AG09319 (cell line): Measurements from ENCODE around the gene PDZD7.

Experiments
- DNase-seq: peaks from one replicate; pipeline ENCODE4 v3.0.0-alpha.2; 2010; ENCODE audit warnings: low read depth; ENCODE audit errors: extremely low read depth
- CTCF ChIP-seq: IDR thresholded peaks from 2 replicates; pipeline ENCODE4 v1.5.1; 2011; ENCODE audit warnings: low read depth, mild to moderate bottlenecking, inconsistent platforms, low read length, moderate library complexity

The PDZD7 gene

GRCh38 chr10:101031128-101031795 lies at the start of gene PDZD7, which contains the start of gene SFXN3:
Gene PDZD7 (minus strand): TSS chr10:101031129. CDS start chr10:101030219, 910 bp downstream.
Gene SFXN3 (plus strand): TSS chr10:101031234. CDS start chr10:101034695, 3,461 bp downstream.
- DNase-seq, result peak; percentile 88

GRCh38 chr10:101079874-101080273 lies 48.9 kb upstream of the PDZD7 start:
- no peak for TF ChIP-seq CTCF
- no peak for DNase-seq

More at GRCh38 chr10:101031128-101031795, at the start of gene PDZD7, which contains the start of gene SFXN3:
- no peak for TF ChIP-seq CTCF

- TF ChIP-seq CTCF, result no peak
- no peak for DNase-seq
Measured at GRCh38 chr10:101076630-101077029, 45.7 kb upstream of the PDZD7 start.

GRCh38 chr10:101075775-101076174 lies 44.8 kb upstream of the PDZD7 start:
- DNase-seq, result no peak
- no peak for TF ChIP-seq CTCF

GRCh38 chr10:101073631-101074030 lies 42.7 kb upstream of the PDZD7 start:
- TF ChIP-seq CTCF, result no peak; the same call in 1 of the 2 replicates
- no peak for DNase-seq

- TF ChIP-seq CTCF, result no peak
Measured at GRCh38 chr10:101072923-101073322, 42.0 kb upstream of the PDZD7 start.

GRCh38 chr10:101071885-101072433 lies 41.0 kb upstream of the PDZD7 start:
- DNase-seq, result no peak
- TF ChIP-seq CTCF, result no peak

More at GRCh38 chr10:101072923-101073322, 42.0 kb upstream of the PDZD7 start:
- DNase-seq, result no peak
